Measurements from ENCODE around the gene PROSER1. TPM values are rescaled to one million over a fixed set of nuclear protein-coding genes. Genes with fewer than 3 reads are reported as not detected.
A peak's percentile ranks its signal among the peaks of the same experiment; 100 is the strongest.

The PROSER1 gene
- total RNA-seq (2021) (73.6 to 94.6 TPM (median 74.3 TPM) in 3 replicates), Bru-seq, nascent RNA (percentile 97 among the genes with signal in this experiment)
- long read RNA-seq, experiment 1, full-length matches to known transcripts = 317 of 448 reads
- long read RNA-seq, experiment 1, partial matches to known transcripts = 38 of 448 reads
- long read RNA-seq, experiment 1, other reads (novel, unspliced or antisense) = 93 of 448 reads
- long read RNA-seq, experiment 2, full-length matches to known transcripts = 30 of 90 reads
- long read RNA-seq, experiment 2, partial matches to known transcripts = 34 of 90 reads
- long read RNA-seq, experiment 2, other reads (novel, unspliced or antisense) = 26 of 90 reads
- long read RNA-seq, experiment 3, partial matches to known transcripts = 0 of 1 reads
- long read RNA-seq, experiment 3, other reads (novel, unspliced or antisense) = 1 of 1 reads

DNA sequence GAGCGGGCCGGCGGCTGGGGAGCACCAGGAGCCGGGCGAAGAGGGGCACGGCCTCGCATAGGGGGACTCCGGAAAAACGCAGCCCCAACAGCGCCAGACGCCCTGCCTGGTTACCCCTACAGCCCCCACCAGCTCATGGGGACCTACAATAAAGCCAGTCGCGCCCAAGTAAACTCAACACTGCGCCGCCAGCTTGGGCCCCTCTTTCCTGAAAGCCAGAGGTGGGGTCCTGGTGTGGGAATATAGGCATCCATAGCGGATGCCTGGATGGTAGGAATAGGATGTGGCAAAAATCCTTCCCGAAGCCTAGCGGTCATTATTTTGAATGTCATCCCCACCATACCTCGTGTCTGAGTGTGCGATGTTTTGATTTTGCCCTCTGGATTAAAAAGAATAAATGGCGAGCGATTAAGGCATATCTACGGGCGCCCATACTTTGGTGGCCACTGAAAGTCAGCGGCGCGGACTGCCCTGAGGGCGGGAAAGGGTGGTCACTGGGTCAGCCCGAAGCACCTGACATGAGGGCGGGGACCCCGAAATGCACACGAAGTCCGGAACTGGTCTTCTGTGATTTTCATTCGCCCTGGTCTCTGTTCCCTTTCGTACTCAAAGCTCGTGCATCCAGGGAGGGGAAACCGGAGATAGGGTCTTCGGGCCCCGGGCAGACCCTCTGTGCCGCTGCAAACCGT, at the start of gene PROSER1, which contains the start of gene NHLRC3:
Gene PROSER1, minus strand, starts transcription at position 210 of the 689 bp plus-strand sequence. CDS start 847 bp downstream, outside the sequence.
Gene NHLRC3, plus strand, starts transcription at position 577 of the 689 bp plus-strand sequence. CDS start 184 bp downstream, outside the sequence.
- CTCF ChIA-PET = interaction anchor here (0.9 to 1.5 kb wide), 3 partner anchors 10 to 25 kb away, joined by 3 to 6 read pairs (median 6); no protein-coding TSS in a partner anchor
- TF ChIP-seq, protein P1, sequence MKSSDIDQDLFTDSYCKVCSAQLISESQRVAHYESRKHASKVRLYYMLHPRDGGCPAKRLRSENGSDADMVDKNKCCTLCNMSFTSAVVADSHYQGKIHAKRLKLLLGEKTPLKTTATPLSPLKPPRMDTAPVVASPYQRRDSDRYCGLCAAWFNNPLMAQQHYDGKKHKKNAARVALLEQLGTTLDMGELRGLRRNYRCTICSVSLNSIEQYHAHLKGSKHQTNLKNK (CRISPR knock-in tag; IDR thresholded peaks at IDR 0.05) = no peak
- TF ChIP-seq, protein P2, sequence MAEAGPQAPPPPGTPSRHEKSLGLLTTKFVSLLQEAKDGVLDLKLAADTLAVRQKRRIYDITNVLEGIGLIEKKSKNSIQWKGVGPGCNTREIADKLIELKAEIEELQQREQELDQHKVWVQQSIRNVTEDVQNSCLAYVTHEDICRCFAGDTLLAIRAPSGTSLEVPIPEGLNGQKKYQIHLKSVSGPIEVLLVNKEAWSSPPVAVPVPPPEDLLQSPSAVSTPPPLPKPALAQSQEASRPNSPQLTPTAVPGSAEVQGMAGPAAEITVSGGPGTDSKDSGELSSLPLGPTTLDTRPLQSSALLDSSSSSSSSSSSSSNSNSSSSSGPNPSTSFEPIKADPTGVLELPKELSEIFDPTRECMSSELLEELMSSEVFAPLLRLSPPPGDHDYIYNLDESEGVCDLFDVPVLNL (CRISPR knock-in tag; IDR thresholded peaks at IDR 0.05; ENCODE audit: borderline replicate concordance, low read depth) = 0 out of 2 replicates have a peak, but pooled peaks have one; percentile 79
- peak; percentile 26; the same call in 1 of the 2 replicates for TF ChIP-seq KAT7 (CRISPR knock-in tag; IDR thresholded peaks at IDR 0.05; ENCODE audit: borderline replicate concordance)
- TF ChIP-seq ZNF121 (CRISPR knock-in tag; IDR thresholded peaks at IDR 0.05) = no peak
- TF ChIP-seq ETV6 (CRISPR knock-in tag; IDR thresholded peaks at IDR 0.05) = no peak
- no peak for TF ChIP-seq TEAD4 (CRISPR knock-in tag; IDR thresholded peaks at IDR 0.05)
- TF ChIP-seq JAZF1 (CRISPR knock-in tag; IDR thresholded peaks at IDR 0.05) = no peak
- peak; percentile 74; the same call in 1 of the 2 replicates for TF ChIP-seq FOXK1 (CRISPR knock-in tag; IDR thresholded peaks at IDR 0.05)
- TF ChIP-seq, protein P3, sequence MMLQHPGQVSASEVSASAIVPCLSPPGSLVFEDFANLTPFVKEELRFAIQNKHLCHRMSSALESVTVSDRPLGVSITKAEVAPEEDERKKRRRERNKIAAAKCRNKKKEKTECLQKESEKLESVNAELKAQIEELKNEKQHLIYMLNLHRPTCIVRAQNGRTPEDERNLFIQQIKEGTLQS (CRISPR knock-in tag; conservative IDR thresholded peaks at IDR 0.05) = no peak
- TF ChIP-seq, protein P4, sequence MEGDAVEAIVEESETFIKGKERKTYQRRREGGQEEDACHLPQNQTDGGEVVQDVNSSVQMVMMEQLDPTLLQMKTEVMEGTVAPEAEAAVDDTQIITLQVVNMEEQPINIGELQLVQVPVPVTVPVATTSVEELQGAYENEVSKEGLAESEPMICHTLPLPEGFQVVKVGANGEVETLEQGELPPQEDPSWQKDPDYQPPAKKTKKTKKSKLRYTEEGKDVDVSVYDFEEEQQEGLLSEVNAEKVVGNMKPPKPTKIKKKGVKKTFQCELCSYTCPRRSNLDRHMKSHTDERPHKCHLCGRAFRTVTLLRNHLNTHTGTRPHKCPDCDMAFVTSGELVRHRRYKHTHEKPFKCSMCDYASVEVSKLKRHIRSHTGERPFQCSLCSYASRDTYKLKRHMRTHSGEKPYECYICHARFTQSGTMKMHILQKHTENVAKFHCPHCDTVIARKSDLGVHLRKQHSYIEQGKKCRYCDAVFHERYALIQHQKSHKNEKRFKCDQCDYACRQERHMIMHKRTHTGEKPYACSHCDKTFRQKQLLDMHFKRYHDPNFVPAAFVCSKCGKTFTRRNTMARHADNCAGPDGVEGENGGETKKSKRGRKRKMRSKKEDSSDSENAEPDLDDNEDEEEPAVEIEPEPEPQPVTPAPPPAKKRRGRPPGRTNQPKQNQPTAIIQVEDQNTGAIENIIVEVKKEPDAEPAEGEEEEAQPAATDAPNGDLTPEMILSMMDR (IDR thresholded peaks at IDR 0.05) = no peak
- peak; percentile 39 for TF ChIP-seq SP1 (CRISPR knock-in tag; conservative IDR thresholded peaks at IDR 0.05)
- TF ChIP-seq, protein P5, sequence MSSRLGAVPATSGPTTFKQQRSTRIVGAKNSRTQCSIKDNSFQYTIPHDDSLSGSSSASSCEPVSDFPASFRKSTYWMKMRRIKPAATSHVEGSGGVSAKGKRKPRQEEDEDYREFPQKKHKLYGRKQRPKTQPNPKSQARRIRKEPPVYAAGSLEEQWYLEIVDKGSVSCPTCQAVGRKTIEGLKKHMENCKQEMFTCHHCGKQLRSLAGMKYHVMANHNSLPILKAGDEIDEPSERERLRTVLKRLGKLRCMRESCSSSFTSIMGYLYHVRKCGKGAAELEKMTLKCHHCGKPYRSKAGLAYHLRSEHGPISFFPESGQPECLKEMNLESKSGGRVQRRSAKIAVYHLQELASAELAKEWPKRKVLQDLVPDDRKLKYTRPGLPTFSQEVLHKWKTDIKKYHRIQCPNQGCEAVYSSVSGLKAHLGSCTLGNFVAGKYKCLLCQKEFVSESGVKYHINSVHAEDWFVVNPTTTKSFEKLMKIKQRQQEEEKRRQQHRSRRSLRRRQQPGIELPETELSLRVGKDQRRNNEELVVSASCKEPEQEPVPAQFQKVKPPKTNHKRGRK (CRISPR knock-in tag; IDR thresholded peaks at IDR 0.05; ENCODE audit: borderline replicate concordance) = no peak
- TF ChIP-seq, protein P6, sequence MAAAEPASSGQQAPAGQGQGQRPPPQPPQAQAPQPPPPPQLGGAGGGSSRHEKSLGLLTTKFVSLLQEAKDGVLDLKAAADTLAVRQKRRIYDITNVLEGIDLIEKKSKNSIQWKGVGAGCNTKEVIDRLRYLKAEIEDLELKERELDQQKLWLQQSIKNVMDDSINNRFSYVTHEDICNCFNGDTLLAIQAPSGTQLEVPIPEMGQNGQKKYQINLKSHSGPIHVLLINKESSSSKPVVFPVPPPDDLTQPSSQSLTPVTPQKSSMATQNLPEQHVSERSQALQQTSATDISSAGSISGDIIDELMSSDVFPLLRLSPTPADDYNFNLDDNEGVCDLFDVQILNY (CRISPR knock-in tag; IDR thresholded peaks at IDR 0.05) = peak; percentile 93
- TF ChIP-seq, protein P7, sequence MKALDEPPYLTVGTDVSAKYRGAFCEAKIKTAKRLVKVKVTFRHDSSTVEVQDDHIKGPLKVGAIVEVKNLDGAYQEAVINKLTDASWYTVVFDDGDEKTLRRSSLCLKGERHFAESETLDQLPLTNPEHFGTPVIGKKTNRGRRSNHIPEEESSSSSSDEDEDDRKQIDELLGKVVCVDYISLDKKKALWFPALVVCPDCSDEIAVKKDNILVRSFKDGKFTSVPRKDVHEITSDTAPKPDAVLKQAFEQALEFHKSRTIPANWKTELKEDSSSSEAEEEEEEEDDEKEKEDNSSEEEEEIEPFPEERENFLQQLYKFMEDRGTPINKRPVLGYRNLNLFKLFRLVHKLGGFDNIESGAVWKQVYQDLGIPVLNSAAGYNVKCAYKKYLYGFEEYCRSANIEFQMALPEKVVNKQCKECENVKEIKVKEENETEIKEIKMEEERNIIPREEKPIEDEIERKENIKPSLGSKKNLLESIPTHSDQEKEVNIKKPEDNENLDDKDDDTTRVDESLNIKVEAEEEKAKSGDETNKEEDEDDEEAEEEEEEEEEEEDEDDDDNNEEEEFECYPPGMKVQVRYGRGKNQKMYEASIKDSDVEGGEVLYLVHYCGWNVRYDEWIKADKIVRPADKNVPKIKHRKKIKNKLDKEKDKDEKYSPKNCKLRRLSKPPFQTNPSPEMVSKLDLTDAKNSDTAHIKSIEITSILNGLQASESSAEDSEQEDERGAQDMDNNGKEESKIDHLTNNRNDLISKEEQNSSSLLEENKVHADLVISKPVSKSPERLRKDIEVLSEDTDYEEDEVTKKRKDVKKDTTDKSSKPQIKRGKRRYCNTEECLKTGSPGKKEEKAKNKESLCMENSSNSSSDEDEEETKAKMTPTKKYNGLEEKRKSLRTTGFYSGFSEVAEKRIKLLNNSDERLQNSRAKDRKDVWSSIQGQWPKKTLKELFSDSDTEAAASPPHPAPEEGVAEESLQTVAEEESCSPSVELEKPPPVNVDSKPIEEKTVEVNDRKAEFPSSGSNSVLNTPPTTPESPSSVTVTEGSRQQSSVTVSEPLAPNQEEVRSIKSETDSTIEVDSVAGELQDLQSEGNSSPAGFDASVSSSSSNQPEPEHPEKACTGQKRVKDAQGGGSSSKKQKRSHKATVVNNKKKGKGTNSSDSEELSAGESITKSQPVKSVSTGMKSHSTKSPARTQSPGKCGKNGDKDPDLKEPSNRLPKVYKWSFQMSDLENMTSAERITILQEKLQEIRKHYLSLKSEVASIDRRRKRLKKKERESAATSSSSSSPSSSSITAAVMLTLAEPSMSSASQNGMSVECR (CRISPR knock-in tag; IDR thresholded peaks at IDR 0.05; ENCODE audit: borderline replicate concordance) = peak; percentile 62; the same call in 1 of the 2 replicates
- no peak for TF ChIP-seq ZNF232 (CRISPR knock-in tag; IDR thresholded peaks at IDR 0.05)
- TF ChIP-seq, protein P8, sequence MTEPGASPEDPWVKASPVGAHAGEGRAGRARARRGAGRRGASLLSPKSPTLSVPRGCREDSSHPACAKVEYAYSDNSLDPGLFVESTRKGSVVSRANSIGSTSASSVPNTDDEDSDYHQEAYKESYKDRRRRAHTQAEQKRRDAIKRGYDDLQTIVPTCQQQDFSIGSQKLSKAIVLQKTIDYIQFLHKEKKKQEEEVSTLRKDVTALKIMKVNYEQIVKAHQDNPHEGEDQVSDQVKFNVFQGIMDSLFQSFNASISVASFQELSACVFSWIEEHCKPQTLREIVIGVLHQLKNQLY (CRISPR knock-in tag; IDR thresholded peaks at IDR 0.05) = no peak
- peak; percentile 77; the same call in 1 of the 2 replicates for TF ChIP-seq JUN (CRISPR knock-in tag; IDR thresholded peaks at IDR 0.05)
- TF ChIP-seq CREB1 (CRISPR knock-in tag; IDR thresholded peaks at IDR 0.05) = no peak
- TF ChIP-seq, protein P9, sequence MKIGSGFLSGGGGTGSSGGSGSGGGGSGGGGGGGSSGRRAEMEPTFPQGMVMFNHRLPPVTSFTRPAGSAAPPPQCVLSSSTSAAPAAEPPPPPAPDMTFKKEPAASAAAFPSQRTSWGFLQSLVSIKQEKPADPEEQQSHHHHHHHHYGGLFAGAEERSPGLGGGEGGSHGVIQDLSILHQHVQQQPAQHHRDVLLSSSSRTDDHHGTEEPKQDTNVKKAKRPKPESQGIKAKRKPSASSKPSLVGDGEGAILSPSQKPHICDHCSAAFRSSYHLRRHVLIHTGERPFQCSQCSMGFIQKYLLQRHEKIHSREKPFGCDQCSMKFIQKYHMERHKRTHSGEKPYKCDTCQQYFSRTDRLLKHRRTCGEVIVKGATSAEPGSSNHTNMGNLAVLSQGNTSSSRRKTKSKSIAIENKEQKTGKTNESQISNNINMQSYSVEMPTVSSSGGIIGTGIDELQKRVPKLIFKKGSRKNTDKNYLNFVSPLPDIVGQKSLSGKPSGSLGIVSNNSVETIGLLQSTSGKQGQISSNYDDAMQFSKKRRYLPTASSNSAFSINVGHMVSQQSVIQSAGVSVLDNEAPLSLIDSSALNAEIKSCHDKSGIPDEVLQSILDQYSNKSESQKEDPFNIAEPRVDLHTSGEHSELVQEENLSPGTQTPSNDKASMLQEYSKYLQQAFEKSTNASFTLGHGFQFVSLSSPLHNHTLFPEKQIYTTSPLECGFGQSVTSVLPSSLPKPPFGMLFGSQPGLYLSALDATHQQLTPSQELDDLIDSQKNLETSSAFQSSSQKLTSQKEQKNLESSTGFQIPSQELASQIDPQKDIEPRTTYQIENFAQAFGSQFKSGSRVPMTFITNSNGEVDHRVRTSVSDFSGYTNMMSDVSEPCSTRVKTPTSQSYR (CRISPR knock-in tag; IDR thresholded peaks at IDR 0.05) = no peak
- no peak for TF ChIP-seq NR1H2 (CRISPR knock-in tag; IDR thresholded peaks at IDR 0.05)
- TF ChIP-seq SOX15 (CRISPR knock-in tag; IDR thresholded peaks at IDR 0.05) = no peak

More for the DNA sequence above, at the start of gene PROSER1, which contains the start of gene NHLRC3:
- ATAC-seq = peak; percentile 86
- DNase-seq (ENCODE audit: low spot score) = peak; percentile 88
- H3K4me3 Mint-ChIP-seq = peak within 1 kb of the TSS; percentile 92
- peak within 1 kb of the TSS; percentile 81 for H3K27ac Mint-ChIP-seq
- POLR2A ChIA-PET = interaction anchor here (1.0 to 1.8 kb wide), 4 partner anchors 8 to 14 kb away, joined by 3 to 10 read pairs (median 5); no protein-coding TSS in a partner anchor
- H3K36me3 Mint-ChIP-seq = peaks cover 9% of the 10 kb centered on the region
- no peaks in the 10 kb centered on the region for H3K27me3 Mint-ChIP-seq (ENCODE audit: low read depth)
- no peaks in the 10 kb centered on the region for H3K9me3 Mint-ChIP-seq
- H3K4me1 Mint-ChIP-seq = peaks cover 34% of the 10 kb centered on the region
